Loucy (cell line): ENCODE measurements around the gene MCU.

Source experiments
- EZH2phosphoT487 ChIP-seq: fragments of 200-600 bp; IDR thresholded peaks from 2 replicates; pipeline ENCODE4 v1.6.1; 2018; ENCODE audit warnings: antibody characterized with exemption, mild to moderate bottlenecking, moderate library complexity, borderline replicate concordance
- TF ChIP-seq, protein P1 (sequence below): fragments of 200-600 bp; sonication (generic); conservative IDR thresholded peaks from 2 replicates; pipeline ENCODE4 v1.5.1; 2014; ENCODE audit warnings: mild to moderate bottlenecking, antibody characterized with exemption, low read length

DNA sequence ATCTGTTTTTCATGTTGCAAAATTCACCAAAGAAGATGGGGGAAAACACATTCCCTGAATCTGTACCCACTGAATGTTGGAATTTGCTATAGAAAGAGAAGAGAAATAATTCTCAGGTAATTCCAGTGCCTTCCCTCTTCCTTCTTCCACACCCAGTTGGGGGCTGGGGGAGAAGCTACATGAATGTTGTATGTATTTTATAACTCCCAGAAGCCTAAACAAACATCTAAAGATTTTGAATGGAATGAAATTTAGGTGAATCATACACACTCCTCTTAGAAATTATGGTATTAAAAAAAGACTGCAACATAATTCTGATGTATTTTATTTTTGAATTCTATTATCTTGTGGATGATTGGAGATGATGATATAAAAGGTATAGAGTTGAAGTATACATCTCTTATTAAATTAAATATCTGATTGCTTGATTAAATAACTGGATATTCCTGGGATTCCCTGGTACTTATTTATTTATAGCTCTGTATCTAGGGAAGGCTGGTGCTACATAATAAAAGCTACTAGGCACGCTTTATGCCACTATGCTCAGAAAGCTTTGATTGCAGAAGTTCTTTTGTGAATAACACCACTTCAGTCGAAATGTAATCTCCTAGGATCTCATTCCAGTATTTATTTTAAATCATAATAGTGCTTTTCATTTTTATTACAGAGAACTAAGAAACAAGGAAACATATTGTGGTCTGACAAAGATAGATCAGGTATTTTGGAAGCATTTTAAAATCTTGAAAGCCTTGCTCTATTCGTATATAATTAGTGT lies 98.5 kb downstream of the MCU start:
- TF ChIP-seq, protein P1, sequence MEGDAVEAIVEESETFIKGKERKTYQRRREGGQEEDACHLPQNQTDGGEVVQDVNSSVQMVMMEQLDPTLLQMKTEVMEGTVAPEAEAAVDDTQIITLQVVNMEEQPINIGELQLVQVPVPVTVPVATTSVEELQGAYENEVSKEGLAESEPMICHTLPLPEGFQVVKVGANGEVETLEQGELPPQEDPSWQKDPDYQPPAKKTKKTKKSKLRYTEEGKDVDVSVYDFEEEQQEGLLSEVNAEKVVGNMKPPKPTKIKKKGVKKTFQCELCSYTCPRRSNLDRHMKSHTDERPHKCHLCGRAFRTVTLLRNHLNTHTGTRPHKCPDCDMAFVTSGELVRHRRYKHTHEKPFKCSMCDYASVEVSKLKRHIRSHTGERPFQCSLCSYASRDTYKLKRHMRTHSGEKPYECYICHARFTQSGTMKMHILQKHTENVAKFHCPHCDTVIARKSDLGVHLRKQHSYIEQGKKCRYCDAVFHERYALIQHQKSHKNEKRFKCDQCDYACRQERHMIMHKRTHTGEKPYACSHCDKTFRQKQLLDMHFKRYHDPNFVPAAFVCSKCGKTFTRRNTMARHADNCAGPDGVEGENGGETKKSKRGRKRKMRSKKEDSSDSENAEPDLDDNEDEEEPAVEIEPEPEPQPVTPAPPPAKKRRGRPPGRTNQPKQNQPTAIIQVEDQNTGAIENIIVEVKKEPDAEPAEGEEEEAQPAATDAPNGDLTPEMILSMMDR = no peak
- no peak for TF ChIP-seq EZH2phosphoT487
